Upper lobe of left lung (tissue), 6 donors: ENCODE data around the gene PAM. TPM values are rescaled to one million over a fixed set of nuclear protein-coding genes. Genes with fewer than 3 reads are reported as not detected.
"Not testable (repeated sequence)": the region's sequence is repeated elsewhere in the genome, so short reads cannot be mapped to it uniquely, and the experiment has no call there.

Experiments used
- ATAC-seq, 2 donors: fragments of 200-7000 bp; cut with Tn5 transposase; one replicate each; pipeline ENCODE4 v1.9.1; 2022; ENCODE audit warnings: mild to moderate bottlenecking in 2 of 2, moderate library complexity in 2 of 2; ENCODE audit not compliant: low FRiP score in 2 of 2
- DNase-seq, 2 donors: peaks; one replicate each; pipeline ENCODE4 v3.0.0-alpha.2; 2019 to 2020
- H3K27ac ChIP-seq, 4 donors: fragments of 200-600 bp; sonication (generic); one replicate each; pipeline ENCODE4 v1.5.1; 2016 to 2019
- H3K27me3 ChIP-seq, 4 donors: fragments of 200-600 bp; sonication (generic); one replicate each; pipeline ENCODE4 v1.5.1; 2017 to 2019
- H3K36me3 ChIP-seq, 4 donors: fragments of 200-600 bp; sonication (generic); one replicate each; pipeline ENCODE4 v1.5.1; 2016 to 2019
- H3K4me1 ChIP-seq, 4 donors: fragments of 200-600 bp; sonication (generic); one replicate each; pipeline ENCODE4 v1.5.1; 2018 to 2019
- H3K4me3 ChIP-seq, 4 donors: fragments of 200-600 bp; sonication (generic); one replicate each; pipeline ENCODE4 v1.5.1; 2017 to 2019; ENCODE audit warnings: mild to moderate bottlenecking in 2 of 4, moderate library complexity in 1 of 4
- H3K9me3 ChIP-seq, 4 donors: fragments of 200-600 bp; sonication (generic); one replicate each; pipeline ENCODE4 v1.5.1; 2018 to 2019
- EP300 ChIP-seq, 4 donors: sonication (generic); formaldehyde crosslinking; IDR thresholded peaks; one replicate each; pipeline ENCODE4 v1.5.1; 2017; ENCODE audit warnings: antibody characterized with exemption in 4 of 4, control low read depth in 2 of 4
- POLR2A ChIP-seq, 4 donors: fragments of 450-650 bp; IDR thresholded peaks; one replicate each; pipeline ENCODE4 v1.5.1; 2016 to 2017; ENCODE audit warnings: antibody characterized with exemption in 4 of 4, mild to moderate bottlenecking in 2 of 4
- POLR2AphosphoS5 ChIP-seq, 2 donors: sonication (generic); formaldehyde crosslinking; IDR thresholded peaks; one replicate each; pipeline ENCODE4 v1.5.1; 2017; ENCODE audit warnings: antibody characterized with exemption in 2 of 2
- WGBS, 2 donors: methylation state at CpG; one replicate each; pipeline ENCODE4 v1.1.5; 2017 to 2018; 5-methylcytosine and 5-hydroxymethylcytosine counted together
- total RNA-seq, 6 donors: library from RNA; depleted of rRNA in 4 of 6; stranded (reverse); fragments of >200 nt in 4 of 6; gene quantifications; one replicate each; pipeline versions ENCODE4 v1.1.0 to v1.2.1, GENCODE V29; 2016 to 2021
- TF ChIP-seq, protein P1 (sequence below), 6 experiments: fragments of 450-650 bp in 4 of 6; fragments of 200-600 bp in 2 of 6; sonication (generic) in 2 of 6; IDR thresholded peaks; one replicate each; pipeline ENCODE4 v1.5.1; 2016 to 2019; ENCODE audit warnings: antibody characterized with exemption in 6 of 6
- donor health status: DM: no; HTN: no; CAD: no; lungs with moderate emphysema.
- donor health status: DM: no; HTN: yes; CAD: no; lungs with severe emphysema.

Gene PAM
- total RNA-seq, 6 donors from 2014 or later, result 91.1 to 428 (median 212) TPM

DNA sequence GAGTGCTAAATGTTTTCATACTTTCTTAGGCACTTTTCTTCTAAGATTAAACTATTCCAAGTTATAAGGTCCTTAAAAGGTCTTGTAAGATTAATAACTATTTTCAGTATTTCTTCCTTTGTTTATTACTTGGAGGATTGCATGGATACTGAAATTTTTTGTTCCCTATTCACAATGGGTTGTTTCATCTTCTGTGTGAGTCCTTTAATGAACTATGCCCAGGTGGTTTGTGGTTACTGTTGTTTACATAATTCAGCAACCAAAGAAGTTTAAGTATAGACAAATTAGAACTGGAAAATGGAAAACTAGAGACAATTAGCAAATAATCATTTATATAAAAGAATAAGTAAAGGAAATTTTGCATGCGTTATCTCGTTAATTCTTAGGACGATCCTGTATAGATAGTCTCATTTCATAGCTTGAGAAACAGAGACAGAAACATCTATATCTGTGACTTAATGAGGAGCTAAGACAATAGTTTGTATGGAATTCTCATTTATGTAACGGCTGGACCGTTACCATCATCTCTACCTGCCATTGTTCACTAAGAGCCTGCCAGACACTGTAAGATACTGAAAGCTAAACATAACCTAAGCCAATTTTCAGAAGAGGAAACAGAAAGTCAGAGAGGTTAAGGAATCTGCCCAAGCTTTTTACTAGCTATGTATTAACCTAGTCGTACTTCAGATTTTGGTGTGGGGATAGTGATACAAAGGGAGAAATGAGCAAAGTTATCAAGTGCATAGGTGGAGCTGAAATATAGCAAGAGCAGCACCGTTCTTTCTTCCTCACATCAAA is 148.2 kb downstream of the PAM start:
- DNase-seq (no peak), ATAC-seq (no peak)
- no peaks in the 10 kb centered on the region for H3K36me3 ChIP-seq
- H3K27ac ChIP-seq, result no peak overlapping the region
- peaks cover 0 to 7% (median 1%) of the 10 kb centered on the region in 4 donors for H3K4me1 ChIP-seq
- H3K27me3 ChIP-seq, result no peaks in the 10 kb centered on the region
- no peak for TF ChIP-seq POLR2AphosphoS5 (IDR thresholded peaks at IDR 0.05)
- no peak for TF ChIP-seq EP300 (IDR thresholded peaks at IDR 0.05)
- WGBS, 2 donors, result 80 to 87% methylated on average over 7 of the region's 7 CpGs
- no peaks in the 10 kb centered on the region for H3K9me3 ChIP-seq
- H3K4me3 ChIP-seq, result no peak overlapping the region

DNA sequence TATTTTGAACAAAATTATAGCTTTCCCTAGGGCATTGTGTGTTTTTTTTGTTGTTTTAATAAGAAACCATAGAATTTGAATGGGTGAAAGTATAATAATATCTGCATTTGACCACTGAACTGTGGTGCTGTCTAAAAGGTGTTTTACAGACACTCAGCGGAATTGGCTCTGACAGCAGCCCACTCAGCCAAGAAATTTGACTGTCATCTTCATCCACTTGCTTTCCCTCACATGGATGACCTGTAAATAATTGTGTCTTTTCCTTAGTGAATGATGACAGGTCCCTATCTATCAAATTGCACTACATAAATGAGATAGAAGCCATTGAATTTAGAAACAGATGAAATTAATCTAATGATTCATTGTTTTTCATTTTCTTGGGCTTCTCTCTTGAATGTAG is 150.0 kb downstream of the PAM start:
- no peak overlapping the region for H3K4me3 ChIP-seq
- no peak overlapping the region for H3K27ac ChIP-seq
- TF ChIP-seq EP300 (IDR thresholded peaks at IDR 0.05) (no peak), POLR2AphosphoS5 (IDR thresholded peaks at IDR 0.05) (no peak), POLR2A (IDR thresholded peaks at IDR 0.05) (no peak)
- TF ChIP-seq, protein P1, sequence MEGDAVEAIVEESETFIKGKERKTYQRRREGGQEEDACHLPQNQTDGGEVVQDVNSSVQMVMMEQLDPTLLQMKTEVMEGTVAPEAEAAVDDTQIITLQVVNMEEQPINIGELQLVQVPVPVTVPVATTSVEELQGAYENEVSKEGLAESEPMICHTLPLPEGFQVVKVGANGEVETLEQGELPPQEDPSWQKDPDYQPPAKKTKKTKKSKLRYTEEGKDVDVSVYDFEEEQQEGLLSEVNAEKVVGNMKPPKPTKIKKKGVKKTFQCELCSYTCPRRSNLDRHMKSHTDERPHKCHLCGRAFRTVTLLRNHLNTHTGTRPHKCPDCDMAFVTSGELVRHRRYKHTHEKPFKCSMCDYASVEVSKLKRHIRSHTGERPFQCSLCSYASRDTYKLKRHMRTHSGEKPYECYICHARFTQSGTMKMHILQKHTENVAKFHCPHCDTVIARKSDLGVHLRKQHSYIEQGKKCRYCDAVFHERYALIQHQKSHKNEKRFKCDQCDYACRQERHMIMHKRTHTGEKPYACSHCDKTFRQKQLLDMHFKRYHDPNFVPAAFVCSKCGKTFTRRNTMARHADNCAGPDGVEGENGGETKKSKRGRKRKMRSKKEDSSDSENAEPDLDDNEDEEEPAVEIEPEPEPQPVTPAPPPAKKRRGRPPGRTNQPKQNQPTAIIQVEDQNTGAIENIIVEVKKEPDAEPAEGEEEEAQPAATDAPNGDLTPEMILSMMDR (IDR thresholded peaks at IDR 0.05), result no peak
- H3K27me3 ChIP-seq, result no peaks in the 10 kb centered on the region
- H3K4me1 ChIP-seq, result peaks cover 0 to 7% (median 1%) of the 10 kb centered on the region in 4 donors
- ATAC-seq, result no peak
- WGBS, 2 donors, result 97 to 100% methylated on average over 1 of the region's 1 CpG
- no peaks in the 10 kb centered on the region for H3K9me3 ChIP-seq
- DNase-seq, result no peak
- H3K36me3 ChIP-seq, result no peaks in the 10 kb centered on the region

DNA sequence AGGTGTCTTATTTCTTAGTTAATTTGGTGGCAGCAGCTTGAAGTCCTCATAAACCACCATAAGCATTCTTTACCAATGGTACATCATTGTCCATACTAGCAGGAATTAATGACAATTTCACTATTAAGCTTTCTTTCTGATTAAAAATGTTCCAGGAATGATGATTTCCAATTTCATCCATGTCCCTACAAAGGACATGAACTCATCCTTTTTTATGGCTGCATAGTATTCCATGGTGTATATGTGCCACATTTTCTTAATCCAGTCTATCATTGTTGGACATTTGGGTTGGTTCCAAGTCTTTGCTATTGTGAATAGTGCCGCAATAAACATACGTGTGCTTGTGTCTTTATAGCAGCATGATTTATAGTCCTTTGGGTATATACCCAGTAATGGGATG is 152.0 kb downstream of the PAM start:
- peaks cover 6 to 13% (median 10%) of the 10 kb centered on the region in 4 donors for H3K4me1 ChIP-seq
- not testable (repeated sequence) for H3K36me3 ChIP-seq, H3K27me3 ChIP-seq, H3K4me3 ChIP-seq, ATAC-seq, DNase-seq, H3K9me3 ChIP-seq, H3K27ac ChIP-seq
- WGBS, 2 donors, result 100% methylated on average over 2 of the region's 2 CpGs; no CpG with 5 or more reads in 1 of the 2 donors

DNA sequence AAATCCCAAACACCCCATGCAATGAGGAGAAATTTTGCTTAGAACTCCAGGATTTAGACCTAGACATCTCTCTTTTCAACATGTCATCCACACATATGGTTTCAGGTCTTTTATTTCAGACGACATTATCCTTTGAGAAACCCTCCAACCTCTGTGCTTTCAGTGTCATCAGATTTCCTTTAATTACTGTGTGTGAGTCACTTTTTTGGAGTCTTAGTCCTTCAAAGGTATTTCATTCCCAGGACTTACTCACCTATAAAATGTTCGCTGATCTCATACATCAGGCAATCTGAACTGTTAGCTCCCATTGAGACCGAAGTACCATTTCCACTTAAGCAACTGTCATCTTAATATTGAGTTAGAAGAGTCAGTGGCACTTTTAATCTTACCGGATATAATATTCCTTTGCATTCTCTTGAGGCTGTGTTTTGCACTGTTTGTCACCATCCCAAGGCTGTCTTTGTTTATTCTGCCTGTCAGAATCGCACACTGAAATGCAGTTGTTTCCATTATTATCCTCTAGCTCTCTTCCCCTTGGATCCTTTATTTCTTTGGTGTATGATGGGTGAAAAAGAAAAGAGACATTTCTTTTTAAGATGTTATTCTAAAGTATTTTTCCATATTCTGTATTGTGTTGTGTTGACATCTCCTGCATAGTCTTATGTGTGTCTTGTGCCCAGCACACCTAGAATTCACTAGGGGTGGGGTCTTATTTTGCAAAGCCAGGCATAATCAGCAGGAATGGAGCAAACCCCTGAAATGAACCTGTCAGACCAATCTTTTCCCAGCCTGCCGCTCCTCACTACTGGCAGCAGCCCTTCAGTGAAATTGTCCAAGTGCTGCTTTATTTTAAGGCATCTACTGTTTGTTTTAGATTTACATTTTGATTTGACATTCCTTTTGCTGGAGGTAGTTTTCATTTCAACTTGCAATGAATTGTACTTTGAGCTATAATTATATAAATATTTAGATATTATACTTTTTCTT is 155.4 kb downstream of the PAM start:
- ATAC-seq, result no peak
- Histone ChIP-seq H3K4me1 (peaks cover 7 to 16% (median 12%) of the 10 kb centered on the region in 4 donors), H3K4me3 (no peak overlapping the region), H3K27me3 (no peaks in the 10 kb centered on the region), H3K36me3 (no peaks in the 10 kb centered on the region), H3K9me3 (no peaks in the 10 kb centered on the region), H3K27ac (no peak overlapping the region)
- TF ChIP-seq POLR2AphosphoS5 (IDR thresholded peaks at IDR 0.05) (no peak), POLR2A (IDR thresholded peaks at IDR 0.05) (no peak), EP300 (IDR thresholded peaks at IDR 0.05) (no peak)
- TF ChIP-seq, protein P1 (IDR thresholded peaks at IDR 0.05), result no peak
- no peak for DNase-seq
- 74 to 78% methylated on average over 6 of the region's 6 CpGs for WGBS, 2 donors

DNA sequence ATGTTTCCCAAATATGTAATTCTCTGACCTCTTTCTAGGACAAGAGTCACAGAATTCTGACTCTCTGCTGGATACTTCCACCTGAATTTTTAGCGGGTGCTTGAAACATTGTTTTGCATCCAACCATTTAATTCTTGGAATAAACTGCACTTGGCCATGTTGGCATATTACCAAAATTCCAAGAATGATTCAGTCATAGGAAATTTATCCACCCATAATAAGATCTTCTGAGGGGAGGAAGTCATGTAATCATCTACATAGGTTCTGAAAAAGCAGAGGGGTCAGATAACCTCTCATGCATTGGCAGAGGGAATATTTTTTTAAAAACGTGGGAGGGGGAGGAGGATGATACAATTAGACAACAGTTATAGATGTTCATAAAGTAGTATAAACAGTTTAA is 156.9 kb downstream of the PAM start:
- H3K4me3 ChIP-seq, result no peak overlapping the region
- H3K4me1 ChIP-seq, result peaks cover 7 to 16% (median 12%) of the 10 kb centered on the region in 4 donors
- H3K9me3 ChIP-seq, result no peaks in the 10 kb centered on the region
- DNase-seq (no peak), ATAC-seq (peak in 1 of 2 donors; percentile 46)
- H3K27me3 ChIP-seq, result no peaks in the 10 kb centered on the region
- no peak overlapping the region for H3K27ac ChIP-seq
- no peak for TF ChIP-seq POLR2AphosphoS5 (IDR thresholded peaks at IDR 0.05)
- TF ChIP-seq POLR2A (IDR thresholded peaks at IDR 0.05), result no peak
- H3K36me3 ChIP-seq, result no peaks in the 10 kb centered on the region
- 31 to 37% methylated on average over 2 of the region's 2 CpGs for WGBS, 2 donors

DNA sequence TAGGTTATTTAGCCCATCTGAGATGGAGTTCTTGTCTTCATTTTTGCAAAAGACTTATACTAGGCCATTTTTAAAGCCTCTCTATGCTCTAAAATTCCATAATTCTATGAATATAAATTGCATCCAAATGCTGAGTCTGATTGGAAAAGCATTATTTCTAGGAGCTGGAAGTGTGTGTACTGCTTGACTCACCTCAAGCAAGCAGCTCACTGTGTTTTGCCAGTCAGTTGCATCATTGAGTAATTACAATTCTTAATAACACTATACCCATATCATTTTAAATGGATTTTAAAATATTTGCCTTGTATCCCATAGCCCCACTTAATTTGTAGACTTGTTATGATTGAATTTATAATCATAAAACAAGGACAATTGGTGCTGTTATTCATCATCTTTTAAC is 161.0 kb downstream of the PAM start:
- Histone ChIP-seq H3K36me3 (no peaks in the 10 kb centered on the region), H3K9me3 (no peaks in the 10 kb centered on the region), H3K4me1 (peaks cover 5 to 9% (median 8%) of the 10 kb centered on the region in 4 donors), H3K4me3 (no peak overlapping the region), H3K27ac (no peak overlapping the region), H3K27me3 (no peaks in the 10 kb centered on the region)
- TF ChIP-seq POLR2A (IDR thresholded peaks at IDR 0.05), result no peak
- TF ChIP-seq EP300 (IDR thresholded peaks at IDR 0.05), result no peak
- ATAC-seq (no peak), DNase-seq (no peak)
